A549 (cell line): ENCODE results near the gene RCN2.

Source experiments
- BHLHE40 ChIP-seq: IDR thresholded peaks from 2 replicates; pipeline ENCODE4 v1.6.1; 2012; ENCODE audit warnings: low read depth, low read length, inconsistent platforms
- CBX8 ChIP-seq: fragments of 200-600 bp; sonication (generic); IDR thresholded peaks from 2 replicates; pipeline ENCODE4 v1.6.1; 2016
- CTCF ChIP-seq: fragments of >200 bp; sonication (Bioruptor Twin); formaldehyde crosslinking; IDR thresholded peaks from 3 replicates; pipeline ENCODE4 v1.5.1; 2016
- ESRRA ChIP-seq: fragments of 150-350 bp; IDR thresholded peaks from 2 replicates; pipeline ENCODE4 v1.6.1; 2014; ENCODE audit warnings: mild to moderate bottlenecking, low read length, borderline replicate concordance
- KDM5A ChIP-seq: fragments of 200-600 bp; sonication (generic); IDR thresholded peaks from 2 replicates; pipeline ENCODE4 v1.6.1; 2016; ENCODE audit warnings: antibody characterized with exemption, mild to moderate bottlenecking
- MAX ChIP-seq: IDR thresholded peaks from 2 replicates; pipeline ENCODE4 v1.6.1; 2012
- NR3C1 ChIP-seq: fragments of >200 bp; sonication (Bioruptor Twin); formaldehyde crosslinking; IDR thresholded peaks from 3 replicates; pipeline ENCODE4 v1.6.1; 2017
- PBX3 ChIP-seq: IDR thresholded peaks from 2 replicates; pipeline ENCODE4 v1.6.1; 2012
- POLR2A ChIP-seq: IDR thresholded peaks from 2 replicates; pipeline ENCODE4 v1.6.1; 2012; ENCODE audit warnings: mild to moderate bottlenecking, low read length
- RAD21 ChIP-seq, 2 experiments: fragments of >200 bp in 1 of 2; sonication (Bioruptor Twin) in 1 of 2; formaldehyde crosslinking in 1 of 2; IDR thresholded peaks in 1 of 2; conservative IDR thresholded peaks in 1 of 2; 2 replicates in 1 of 2; 3 replicates in 1 of 2; pipeline ENCODE4 v1.6.1; 2012 to 2018; ENCODE audit warnings: inconsistent platforms in 1 of 2
- RCOR1 ChIP-seq: fragments of 150-350 bp; IDR thresholded peaks from 2 replicates; pipeline ENCODE4 v1.6.1; 2014; ENCODE audit warnings: antibody characterized with exemption, low read length, low read depth
- RFX5 ChIP-seq: fragments of 450-650 bp; IDR thresholded peaks from 2 replicates; pipeline ENCODE4 v1.7.1; 2014; ENCODE audit warnings: antibody characterized with exemption, mild to moderate bottlenecking, moderate library complexity
- SREBF2 ChIP-seq: fragments of 450-650 bp; IDR thresholded peaks from 2 replicates; pipeline ENCODE4 v1.6.1; 2014; ENCODE audit warnings: mild to moderate bottlenecking, moderate library complexity
- USF2 ChIP-seq: fragments of 450-650 bp; IDR thresholded peaks from 2 replicates; pipeline ENCODE4 v1.6.1; 2014; ENCODE audit warnings: antibody characterized with exemption

GRCh38 chr15:77002954-77003912 is 71.7 kb downstream of the RCN2 start:
- TF ChIP-seq NR3C1 (no peak), RAD21 (conservative IDR thresholded peaks at IDR 0.05 in 1 of 2, IDR thresholded peaks at IDR 0.05 in 1 of 2) (no peak), CTCF (no peak), RCOR1 (no peak), RFX5 (no peak), PBX3 (no peak), KDM5A (no peak), USF2 (no peak), POLR2A (no peak), BHLHE40 (no peak), MAX (no peak), ESRRA (no peak), SREBF2 (no peak), CBX8 (no peak)
